Measurements from ENCODE around the gene TMEM178B. TPM values are rescaled to one million over a fixed set of nuclear protein-coding genes. Genes with fewer than 3 reads are reported as not detected.

TMEM178B gene
- total RNA-seq, 2 donors from 2014 or later, result 1.7 to 4.1 TPM

DNA sequence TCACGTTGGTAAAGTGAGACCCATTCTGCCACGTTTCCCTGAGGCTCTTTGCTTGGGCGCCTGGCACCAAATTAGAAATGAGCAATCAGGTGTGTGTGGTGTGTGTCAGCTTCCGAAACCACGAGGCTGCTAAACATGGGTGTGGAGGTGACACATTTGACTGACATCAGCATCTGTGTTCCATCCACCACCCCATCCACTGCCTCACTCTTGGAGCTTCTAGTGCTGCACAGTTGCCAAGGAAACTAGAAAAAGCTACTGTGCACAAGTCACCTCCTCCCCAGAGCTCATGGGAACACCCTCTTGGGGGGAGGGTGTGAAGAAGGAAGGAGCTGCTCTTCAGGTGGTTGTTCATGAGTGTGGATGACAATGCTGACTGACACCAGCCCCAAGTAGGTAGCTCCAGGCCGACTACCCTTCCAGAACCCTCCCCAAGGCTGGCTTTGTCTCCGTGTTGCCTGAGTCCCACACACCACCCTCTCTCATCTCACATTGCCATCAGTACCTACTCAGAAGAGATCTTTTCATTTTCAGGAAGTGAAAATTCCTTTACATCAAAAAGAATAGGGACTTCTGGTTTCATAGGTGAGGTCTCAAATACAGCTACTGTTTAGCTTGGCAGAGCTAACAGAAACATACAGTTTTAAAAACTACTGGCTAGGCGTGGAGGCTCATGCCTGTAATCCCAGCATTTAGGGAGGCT, 152.2 kb downstream of the TMEM178B start:
- no peak overlapping the region for H3K27ac ChIP-seq (ENCODE audit: low read depth, low read length)
- TF ChIP-seq, protein P1, sequence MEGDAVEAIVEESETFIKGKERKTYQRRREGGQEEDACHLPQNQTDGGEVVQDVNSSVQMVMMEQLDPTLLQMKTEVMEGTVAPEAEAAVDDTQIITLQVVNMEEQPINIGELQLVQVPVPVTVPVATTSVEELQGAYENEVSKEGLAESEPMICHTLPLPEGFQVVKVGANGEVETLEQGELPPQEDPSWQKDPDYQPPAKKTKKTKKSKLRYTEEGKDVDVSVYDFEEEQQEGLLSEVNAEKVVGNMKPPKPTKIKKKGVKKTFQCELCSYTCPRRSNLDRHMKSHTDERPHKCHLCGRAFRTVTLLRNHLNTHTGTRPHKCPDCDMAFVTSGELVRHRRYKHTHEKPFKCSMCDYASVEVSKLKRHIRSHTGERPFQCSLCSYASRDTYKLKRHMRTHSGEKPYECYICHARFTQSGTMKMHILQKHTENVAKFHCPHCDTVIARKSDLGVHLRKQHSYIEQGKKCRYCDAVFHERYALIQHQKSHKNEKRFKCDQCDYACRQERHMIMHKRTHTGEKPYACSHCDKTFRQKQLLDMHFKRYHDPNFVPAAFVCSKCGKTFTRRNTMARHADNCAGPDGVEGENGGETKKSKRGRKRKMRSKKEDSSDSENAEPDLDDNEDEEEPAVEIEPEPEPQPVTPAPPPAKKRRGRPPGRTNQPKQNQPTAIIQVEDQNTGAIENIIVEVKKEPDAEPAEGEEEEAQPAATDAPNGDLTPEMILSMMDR (conservative IDR thresholded peaks at IDR 0.05), result no peak
- no peaks in the 10 kb centered on the region for H3K4me1 Mint-ChIP-seq
- no peaks in the 10 kb centered on the region for H3K4me1 ChIP-seq (ENCODE audit: control insufficient read depth, insufficient read depth, low read length)
- H3K36me3 ChIP-seq (ENCODE audit: control insufficient read depth, insufficient read depth, low read length), result no peaks in the 10 kb centered on the region
- no peaks in the 10 kb centered on the region for H3K9me3 ChIP-seq (ENCODE audit: control insufficient read depth, low read length)
- H3K4me3 ChIP-seq (ENCODE audit: low read length), result no peak overlapping the region
- no peaks in the 10 kb centered on the region for H3K27me3 ChIP-seq (ENCODE audit: control insufficient read depth, insufficient read depth, low read length, poor library complexity, severe bottlenecking)
- no peaks in the 10 kb centered on the region for H3K36me3 Mint-ChIP-seq (ENCODE audit: low read depth)
- no peak overlapping the region for H3K4me3 Mint-ChIP-seq
- H3K27me3 Mint-ChIP-seq (ENCODE audit: insufficient read depth), result no peaks in the 10 kb centered on the region
- 87 to 91% methylated on average over 4 to 8 of the region's 8 CpGs for WGBS, 2 experiments (ENCODE audit: insufficient coverage in 1 of 2, insufficient read length in 1 of 2)
- no peak overlapping the region for H3K27ac Mint-ChIP-seq
- H3K9ac ChIP-seq (ENCODE audit: extremely low read depth, low read length, poor library complexity, severe bottlenecking), result no peak overlapping the region
- no peaks in the 10 kb centered on the region for H3K9me3 Mint-ChIP-seq
- no peak for DNase-seq

DNA sequence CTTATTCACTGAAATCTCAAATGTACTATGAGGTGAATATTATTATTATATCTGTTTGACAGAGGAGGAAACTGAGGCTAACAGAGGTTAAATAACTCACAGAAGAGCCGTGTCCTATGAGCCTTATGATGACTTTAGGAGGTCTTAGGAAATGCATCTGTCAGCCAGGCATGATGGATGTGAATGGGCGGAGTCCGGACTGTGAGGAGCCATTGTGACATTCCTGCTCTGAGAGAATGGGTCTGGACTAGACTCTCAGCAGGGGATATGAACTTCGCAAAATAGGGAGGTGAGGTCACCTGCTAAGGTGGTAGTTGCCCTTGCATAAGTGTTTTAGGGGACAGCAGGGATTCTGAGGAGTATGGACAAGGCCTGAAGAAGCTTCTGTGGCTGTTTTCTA, 153.6 kb downstream of the TMEM178B start:
- no peaks in the 10 kb centered on the region for H3K36me3 Mint-ChIP-seq (ENCODE audit: low read depth)
- no peak overlapping the region for H3K9ac ChIP-seq (ENCODE audit: extremely low read depth, low read length, poor library complexity, severe bottlenecking)
- 71 to 76% methylated on average over 3 to 4 of the region's 4 CpGs for WGBS, 2 experiments (ENCODE audit: insufficient coverage in 1 of 2, insufficient read length in 1 of 2)
- H3K27me3 Mint-ChIP-seq (ENCODE audit: insufficient read depth), result no peaks in the 10 kb centered on the region
- TF ChIP-seq, protein P1 (conservative IDR thresholded peaks at IDR 0.05), result no peak
- H3K4me1 Mint-ChIP-seq, result no peaks in the 10 kb centered on the region
- no peak overlapping the region for H3K27ac ChIP-seq (ENCODE audit: low read depth, low read length)
- H3K36me3 ChIP-seq (ENCODE audit: control insufficient read depth, insufficient read depth, low read length), result no peaks in the 10 kb centered on the region
- no peaks in the 10 kb centered on the region for H3K9me3 Mint-ChIP-seq
- no peaks in the 10 kb centered on the region for H3K27me3 ChIP-seq (ENCODE audit: control insufficient read depth, insufficient read depth, low read length, poor library complexity, severe bottlenecking)
- no peaks in the 10 kb centered on the region for H3K4me1 ChIP-seq (ENCODE audit: control insufficient read depth, insufficient read depth, low read length)
- H3K27ac Mint-ChIP-seq, result no peak overlapping the region
- H3K4me3 Mint-ChIP-seq, result no peak overlapping the region
- DNase-seq, result no peak
- no peak overlapping the region for H3K4me3 ChIP-seq (ENCODE audit: low read length)
- H3K9me3 ChIP-seq (ENCODE audit: control insufficient read depth, low read length), result no peaks in the 10 kb centered on the region

DNA sequence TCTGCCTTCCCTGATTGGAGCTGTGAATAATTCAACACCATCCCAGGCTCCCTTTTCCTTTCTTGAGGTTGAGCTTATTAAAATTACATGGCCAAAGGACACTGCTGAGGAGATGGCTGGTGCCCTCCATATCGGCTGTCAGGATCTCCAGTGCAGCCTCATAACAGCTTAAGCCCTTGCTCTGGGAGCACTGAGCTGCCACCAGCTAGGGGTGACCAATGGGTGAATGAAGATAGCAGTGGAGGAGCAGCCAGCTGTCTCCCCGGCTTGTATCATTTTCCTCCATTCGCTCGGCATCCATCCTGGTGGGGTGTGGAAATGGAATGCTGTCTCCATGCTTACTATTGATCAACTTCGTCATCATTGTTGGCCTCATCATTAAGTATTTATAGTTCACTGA, 154.6 kb downstream of the TMEM178B start:
- no peak for DNase-seq
- TF ChIP-seq, protein P1 (conservative IDR thresholded peaks at IDR 0.05), result no peak
- Mint-ChIP-seq H3K36me3 (ENCODE audit: low read depth) (no peaks in the 10 kb centered on the region), H3K9me3 (no peaks in the 10 kb centered on the region), H3K27me3 (ENCODE audit: insufficient read depth) (no peaks in the 10 kb centered on the region), H3K4me3 (no peak overlapping the region), H3K4me1 (no peaks in the 10 kb centered on the region), H3K27ac (no peak overlapping the region)
- no peaks in the 10 kb centered on the region for H3K36me3 ChIP-seq (ENCODE audit: control insufficient read depth, insufficient read depth, low read length)
- H3K4me3 ChIP-seq (ENCODE audit: low read length), result no peak overlapping the region
- no peaks in the 10 kb centered on the region for H3K9me3 ChIP-seq (ENCODE audit: control insufficient read depth, low read length)
- H3K4me1 ChIP-seq (ENCODE audit: control insufficient read depth, insufficient read depth, low read length), result no peaks in the 10 kb centered on the region
- H3K27ac ChIP-seq (ENCODE audit: low read depth, low read length), result no peak overlapping the region
- H3K27me3 ChIP-seq (ENCODE audit: control insufficient read depth, insufficient read depth, low read length, poor library complexity, severe bottlenecking), result no peaks in the 10 kb centered on the region
- 80 to 86% methylated on average over 1 to 5 of the region's 5 CpGs for WGBS, 2 experiments (ENCODE audit: insufficient coverage in 1 of 2, insufficient read length in 1 of 2)
- H3K9ac ChIP-seq (ENCODE audit: extremely low read depth, low read length, poor library complexity, severe bottlenecking), result no peak overlapping the region
